Nephron (organoid): ENCODE measurements around the gene NEO1.

Experiments used
- H3K27ac Mint-ChIP-seq, 3 experiments: 2 replicates each; pipeline ENCODE4 v1.8.0; 2020; ENCODE audit warnings: mixed read lengths in 3 of 3, mild to moderate bottlenecking in 2 of 3, moderate library complexity in 1 of 3
- H3K27me3 Mint-ChIP-seq: 2 replicates; pipeline ENCODE4 v1.8.0; 2021; ENCODE audit warnings: low read depth, mild to moderate bottlenecking, moderate library complexity, mixed read lengths
- H3K36me3 Mint-ChIP-seq: 2 replicates; pipeline ENCODE4 v1.8.0; 2020; ENCODE audit warnings: low read depth, mixed read lengths
- H3K4me1 Mint-ChIP-seq: 2 replicates; pipeline ENCODE4 v1.8.0; 2020; ENCODE audit warnings: mixed read lengths
- H3K4me3 Mint-ChIP-seq, 3 experiments: 2 replicates each; pipeline ENCODE4 v1.8.0; 2020; ENCODE audit warnings: mild to moderate bottlenecking in 3 of 3, mixed read lengths in 3 of 3, moderate library complexity in 2 of 3
- H3K9me3 Mint-ChIP-seq: 2 replicates; pipeline ENCODE4 v1.8.0; 2020; ENCODE audit warnings: mixed read lengths
- TF ChIP-seq, protein P1 (sequence below), 3 experiments: fragments of 200-600 bp; sonication (generic); IDR thresholded peaks; one replicate each; pipeline ENCODE4 v1.5.0; 2021; ENCODE audit warnings: antibody characterized with exemption in 3 of 3; ENCODE audit not compliant: unreplicated experiment in 3 of 3

The NEO1 gene, protein sequence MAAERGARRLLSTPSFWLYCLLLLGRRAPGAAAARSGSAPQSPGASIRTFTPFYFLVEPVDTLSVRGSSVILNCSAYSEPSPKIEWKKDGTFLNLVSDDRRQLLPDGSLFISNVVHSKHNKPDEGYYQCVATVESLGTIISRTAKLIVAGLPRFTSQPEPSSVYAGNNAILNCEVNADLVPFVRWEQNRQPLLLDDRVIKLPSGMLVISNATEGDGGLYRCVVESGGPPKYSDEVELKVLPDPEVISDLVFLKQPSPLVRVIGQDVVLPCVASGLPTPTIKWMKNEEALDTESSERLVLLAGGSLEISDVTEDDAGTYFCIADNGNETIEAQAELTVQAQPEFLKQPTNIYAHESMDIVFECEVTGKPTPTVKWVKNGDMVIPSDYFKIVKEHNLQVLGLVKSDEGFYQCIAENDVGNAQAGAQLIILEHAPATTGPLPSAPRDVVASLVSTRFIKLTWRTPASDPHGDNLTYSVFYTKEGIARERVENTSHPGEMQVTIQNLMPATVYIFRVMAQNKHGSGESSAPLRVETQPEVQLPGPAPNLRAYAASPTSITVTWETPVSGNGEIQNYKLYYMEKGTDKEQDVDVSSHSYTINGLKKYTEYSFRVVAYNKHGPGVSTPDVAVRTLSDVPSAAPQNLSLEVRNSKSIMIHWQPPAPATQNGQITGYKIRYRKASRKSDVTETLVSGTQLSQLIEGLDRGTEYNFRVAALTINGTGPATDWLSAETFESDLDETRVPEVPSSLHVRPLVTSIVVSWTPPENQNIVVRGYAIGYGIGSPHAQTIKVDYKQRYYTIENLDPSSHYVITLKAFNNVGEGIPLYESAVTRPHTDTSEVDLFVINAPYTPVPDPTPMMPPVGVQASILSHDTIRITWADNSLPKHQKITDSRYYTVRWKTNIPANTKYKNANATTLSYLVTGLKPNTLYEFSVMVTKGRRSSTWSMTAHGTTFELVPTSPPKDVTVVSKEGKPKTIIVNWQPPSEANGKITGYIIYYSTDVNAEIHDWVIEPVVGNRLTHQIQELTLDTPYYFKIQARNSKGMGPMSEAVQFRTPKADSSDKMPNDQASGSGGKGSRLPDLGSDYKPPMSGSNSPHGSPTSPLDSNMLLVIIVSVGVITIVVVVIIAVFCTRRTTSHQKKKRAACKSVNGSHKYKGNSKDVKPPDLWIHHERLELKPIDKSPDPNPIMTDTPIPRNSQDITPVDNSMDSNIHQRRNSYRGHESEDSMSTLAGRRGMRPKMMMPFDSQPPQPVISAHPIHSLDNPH (N-terminal part only)

DNA sequence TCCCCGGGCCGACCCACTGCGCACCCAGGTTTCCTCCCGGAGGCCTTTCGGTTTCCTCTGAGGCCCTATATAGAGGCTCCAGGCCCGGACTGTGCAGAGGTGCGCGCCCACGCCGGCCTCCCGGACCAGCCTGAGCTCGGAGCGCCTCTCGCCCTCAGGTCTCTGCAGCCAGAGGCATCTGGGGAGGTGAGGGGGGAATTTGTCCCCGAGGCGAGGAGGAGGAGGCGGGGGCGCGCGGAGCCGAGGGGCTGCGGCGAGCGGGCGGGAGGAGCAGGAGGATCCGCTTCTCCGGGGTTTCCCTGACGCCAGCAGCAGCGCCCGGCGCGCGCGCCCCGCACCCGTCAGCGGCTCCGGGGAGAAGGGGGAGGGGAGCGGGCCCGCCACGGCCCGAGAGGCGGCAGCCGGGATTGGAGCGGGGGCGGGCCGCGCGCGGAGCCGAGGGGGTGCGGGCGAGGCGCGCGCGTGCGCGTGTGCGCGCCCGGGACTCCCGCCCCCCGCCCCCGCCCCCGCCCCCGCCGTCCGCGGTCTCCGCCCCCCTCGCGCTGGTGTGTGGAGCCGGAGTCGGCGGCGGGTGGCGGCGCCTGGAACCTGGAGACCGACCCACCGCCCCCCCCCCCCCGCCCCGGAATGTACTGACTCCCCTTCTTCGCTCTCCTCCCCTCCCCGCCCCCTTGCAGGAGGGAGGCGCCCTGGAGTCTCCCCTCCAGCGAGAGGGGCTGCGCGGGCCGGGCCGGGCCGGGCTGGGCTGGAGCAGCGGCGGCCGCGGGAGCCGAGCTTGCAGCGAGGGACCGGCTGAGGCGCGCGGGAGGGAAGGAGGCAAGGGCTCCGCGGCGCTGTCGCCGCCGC is at the start of gene NEO1:
TSS of gene NEO1 (plus strand) at position 657 of the 846 bp plus-strand sequence. CDS start 213 bp downstream, outside the sequence.
- H3K4me3 Mint-ChIP-seq: peak within 1 kb of the TSS; percentile 82 to 94 (median 88)
- peaks cover 17% of the 10 kb centered on the region for H3K4me1 Mint-ChIP-seq
- TF ChIP-seq, protein P1, sequence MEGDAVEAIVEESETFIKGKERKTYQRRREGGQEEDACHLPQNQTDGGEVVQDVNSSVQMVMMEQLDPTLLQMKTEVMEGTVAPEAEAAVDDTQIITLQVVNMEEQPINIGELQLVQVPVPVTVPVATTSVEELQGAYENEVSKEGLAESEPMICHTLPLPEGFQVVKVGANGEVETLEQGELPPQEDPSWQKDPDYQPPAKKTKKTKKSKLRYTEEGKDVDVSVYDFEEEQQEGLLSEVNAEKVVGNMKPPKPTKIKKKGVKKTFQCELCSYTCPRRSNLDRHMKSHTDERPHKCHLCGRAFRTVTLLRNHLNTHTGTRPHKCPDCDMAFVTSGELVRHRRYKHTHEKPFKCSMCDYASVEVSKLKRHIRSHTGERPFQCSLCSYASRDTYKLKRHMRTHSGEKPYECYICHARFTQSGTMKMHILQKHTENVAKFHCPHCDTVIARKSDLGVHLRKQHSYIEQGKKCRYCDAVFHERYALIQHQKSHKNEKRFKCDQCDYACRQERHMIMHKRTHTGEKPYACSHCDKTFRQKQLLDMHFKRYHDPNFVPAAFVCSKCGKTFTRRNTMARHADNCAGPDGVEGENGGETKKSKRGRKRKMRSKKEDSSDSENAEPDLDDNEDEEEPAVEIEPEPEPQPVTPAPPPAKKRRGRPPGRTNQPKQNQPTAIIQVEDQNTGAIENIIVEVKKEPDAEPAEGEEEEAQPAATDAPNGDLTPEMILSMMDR (IDR thresholded peaks at IDR 0.05; ENCODE audit: unreplicated experiment in 3 of 3): no peak
- no peaks in the 10 kb centered on the region for H3K9me3 Mint-ChIP-seq
- no peaks in the 10 kb centered on the region for H3K36me3 Mint-ChIP-seq
- peak within 1 kb of the TSS; percentile 91 to 96 (median 96) for H3K27ac Mint-ChIP-seq
- H3K27me3 Mint-ChIP-seq: no peaks in the 10 kb centered on the region

DNA sequence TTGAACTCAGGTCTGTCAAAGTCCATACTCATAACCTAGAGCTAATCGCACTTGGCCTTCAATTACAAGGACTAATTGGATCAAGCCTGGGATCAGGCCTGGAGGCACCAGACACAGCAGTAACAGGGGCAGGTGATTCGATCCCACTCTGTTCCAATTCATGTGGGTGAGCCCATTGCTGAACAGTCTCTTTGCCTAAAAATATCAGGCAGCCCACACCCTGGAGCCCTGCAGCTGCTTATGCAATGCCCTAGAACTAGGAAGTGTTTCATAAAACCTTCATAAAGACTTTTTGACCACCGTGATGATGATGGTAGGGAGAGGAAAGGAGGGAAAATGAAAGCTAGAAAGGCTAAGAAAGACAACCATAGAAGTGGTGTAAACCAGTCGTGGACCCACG is 47.8 kb upstream of the NEO1 start:
- H3K9me3 Mint-ChIP-seq: no peaks in the 10 kb centered on the region
- H3K27ac Mint-ChIP-seq: no peak overlapping the region
- peaks cover 11% of the 10 kb centered on the region for H3K4me1 Mint-ChIP-seq
- TF ChIP-seq, protein P1 (IDR thresholded peaks at IDR 0.05; ENCODE audit: unreplicated experiment in 3 of 3): no peak
- peaks cover 10% of the 10 kb centered on the region for H3K27me3 Mint-ChIP-seq
- H3K36me3 Mint-ChIP-seq: no peaks in the 10 kb centered on the region
- no peak overlapping the region for H3K4me3 Mint-ChIP-seq

DNA sequence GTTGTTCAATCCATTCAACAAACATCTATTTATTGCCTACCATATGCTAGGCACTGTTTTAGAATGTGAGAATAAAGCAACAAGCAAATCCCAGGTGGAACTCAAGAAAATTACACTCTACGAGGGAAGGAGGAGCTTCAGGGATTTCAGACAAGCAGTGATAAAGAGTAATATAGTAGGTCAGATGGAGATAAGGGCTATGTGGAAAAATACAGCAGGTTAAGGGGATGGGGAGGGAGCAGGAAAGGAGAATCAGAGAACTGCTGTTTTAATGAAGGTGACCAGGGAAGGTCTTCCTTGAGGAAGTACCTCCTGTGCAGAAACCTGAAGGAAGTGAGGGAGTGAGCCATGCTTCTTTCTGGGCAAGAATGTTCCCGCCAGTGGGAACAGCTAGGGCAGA is 47.2 kb upstream of the NEO1 start:
- Mint-ChIP-seq H3K27me3 (peaks cover 7% of the 10 kb centered on the region), H3K9me3 (no peaks in the 10 kb centered on the region), H3K4me3 (no peak overlapping the region), H3K4me1 (peaks cover 14% of the 10 kb centered on the region), H3K36me3 (no peaks in the 10 kb centered on the region), H3K27ac (no peak overlapping the region)
- TF ChIP-seq, protein P1 (IDR thresholded peaks at IDR 0.05; ENCODE audit: unreplicated experiment in 3 of 3): no peak

DNA sequence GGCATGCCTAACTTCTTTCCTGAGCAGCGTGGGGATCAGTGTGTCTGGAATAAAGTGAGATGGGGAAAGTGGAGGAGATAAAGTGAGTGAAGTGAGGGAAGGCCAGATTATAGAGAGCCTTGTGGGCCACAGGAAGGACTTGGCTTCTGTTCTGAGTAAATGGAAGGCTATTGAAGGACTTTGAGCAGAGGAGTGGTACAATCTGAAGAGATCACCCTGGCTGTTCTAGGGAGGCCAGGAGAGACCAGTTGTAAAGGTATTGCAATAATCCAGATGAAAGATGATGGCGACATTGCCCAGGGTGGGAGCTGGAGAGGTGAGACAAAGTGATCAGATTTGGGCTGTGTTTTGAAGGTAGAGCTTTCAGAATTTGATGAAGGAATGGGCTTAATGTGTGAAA is 46.8 kb upstream of the NEO1 start:
- H3K4me3 Mint-ChIP-seq: no peak overlapping the region
- no peaks in the 10 kb centered on the region for H3K36me3 Mint-ChIP-seq
- no peak overlapping the region for H3K27ac Mint-ChIP-seq
- TF ChIP-seq, protein P1 (IDR thresholded peaks at IDR 0.05; ENCODE audit: unreplicated experiment in 3 of 3): no peak
- peaks cover 7% of the 10 kb centered on the region for H3K27me3 Mint-ChIP-seq
- peaks cover 15% of the 10 kb centered on the region for H3K4me1 Mint-ChIP-seq
- no peaks in the 10 kb centered on the region for H3K9me3 Mint-ChIP-seq

DNA sequence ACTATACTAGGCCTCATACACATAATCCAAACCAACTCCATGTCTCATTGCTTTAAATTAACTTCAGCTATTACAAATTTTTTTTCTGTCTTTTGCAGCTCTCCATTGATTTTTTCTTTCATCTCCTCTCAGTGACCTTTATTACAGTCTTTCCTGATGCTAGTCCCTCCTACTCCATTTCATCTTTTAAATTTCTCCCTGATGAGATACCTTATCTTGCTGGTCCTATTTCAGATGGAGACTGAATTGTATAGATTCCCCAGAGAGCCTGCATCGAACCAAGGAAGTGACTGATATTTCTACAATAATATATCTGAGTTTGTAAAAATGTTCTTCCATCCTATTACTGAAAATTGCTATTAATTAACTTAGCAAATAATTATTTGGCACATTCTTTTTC is 45.7 kb upstream of the NEO1 start:
- no peak overlapping the region for H3K27ac Mint-ChIP-seq
- H3K4me3 Mint-ChIP-seq: no peak overlapping the region
- H3K9me3 Mint-ChIP-seq: no peaks in the 10 kb centered on the region
- H3K36me3 Mint-ChIP-seq: no peaks in the 10 kb centered on the region
- TF ChIP-seq, protein P1 (IDR thresholded peaks at IDR 0.05; ENCODE audit: unreplicated experiment in 3 of 3): no peak
- H3K4me1 Mint-ChIP-seq: peaks cover 19% of the 10 kb centered on the region
- H3K27me3 Mint-ChIP-seq: peaks cover 7% of the 10 kb centered on the region
